Upper lobe of left lung (tissue), 6 donors: ENCODE measurements around the gene TIGD3. TPM values are rescaled to one million over a fixed set of nuclear protein-coding genes. Genes with fewer than 3 reads are reported as not detected.

ENCODE experiments used
- ATAC-seq, 2 donors: fragments of 200-7000 bp; cut with Tn5 transposase; one replicate each; pipeline ENCODE4 v1.9.1; 2022; ENCODE audit warnings: mild to moderate bottlenecking in 2 of 2, moderate library complexity in 2 of 2; ENCODE audit not compliant: low FRiP score in 2 of 2
- DNase-seq, 2 donors: peaks; one replicate each; pipeline ENCODE4 v3.0.0-alpha.2; 2019 to 2020
- H3K27ac ChIP-seq, 4 donors: fragments of 200-600 bp; sonication (generic); one replicate each; pipeline ENCODE4 v1.5.1; 2016 to 2019
- H3K27me3 ChIP-seq, 4 donors: fragments of 200-600 bp; sonication (generic); one replicate each; pipeline ENCODE4 v1.5.1; 2017 to 2019
- H3K36me3 ChIP-seq, 4 donors: fragments of 200-600 bp; sonication (generic); one replicate each; pipeline ENCODE4 v1.5.1; 2016 to 2019
- H3K4me1 ChIP-seq, 4 donors: fragments of 200-600 bp; sonication (generic); one replicate each; pipeline ENCODE4 v1.5.1; 2018 to 2019
- H3K4me3 ChIP-seq, 4 donors: fragments of 200-600 bp; sonication (generic); one replicate each; pipeline ENCODE4 v1.5.1; 2017 to 2019; ENCODE audit warnings: mild to moderate bottlenecking in 2 of 4, moderate library complexity in 1 of 4
- H3K9me3 ChIP-seq, 4 donors: fragments of 200-600 bp; sonication (generic); one replicate each; pipeline ENCODE4 v1.5.1; 2018 to 2019
- EP300 ChIP-seq, 4 donors: sonication (generic); formaldehyde crosslinking; IDR thresholded peaks; one replicate each; pipeline ENCODE4 v1.5.1; 2017; ENCODE audit warnings: antibody characterized with exemption in 4 of 4, control low read depth in 2 of 4
- POLR2A ChIP-seq, 4 donors: fragments of 450-650 bp; IDR thresholded peaks; one replicate each; pipeline ENCODE4 v1.5.1; 2016 to 2017; ENCODE audit warnings: antibody characterized with exemption in 4 of 4, mild to moderate bottlenecking in 2 of 4
- POLR2AphosphoS5 ChIP-seq, 2 donors: sonication (generic); formaldehyde crosslinking; IDR thresholded peaks; one replicate each; pipeline ENCODE4 v1.5.1; 2017; ENCODE audit warnings: antibody characterized with exemption in 2 of 2
- WGBS, 2 donors: methylation state at CpG; one replicate each; pipeline ENCODE4 v1.1.5; 2017 to 2018; 5-methylcytosine and 5-hydroxymethylcytosine counted together
- total RNA-seq, 6 donors: library from RNA; depleted of rRNA in 4 of 6; stranded (reverse); fragments of >200 nt in 4 of 6; gene quantifications; one replicate each; pipeline versions ENCODE4 v1.1.0 to v1.2.1, GENCODE V29; 2016 to 2021
- TF ChIP-seq, protein P1 (sequence below), 6 experiments: fragments of 450-650 bp in 4 of 6; fragments of 200-600 bp in 2 of 6; sonication (generic) in 2 of 6; IDR thresholded peaks; one replicate each; pipeline ENCODE4 v1.5.1; 2016 to 2019; ENCODE audit warnings: antibody characterized with exemption in 6 of 6
- donor health status: DM: no; HTN: no; CAD: no; lungs with moderate emphysema.
- donor health status: DM: no; HTN: yes; CAD: no; lungs with severe emphysema.

TIGD3 gene
- total RNA-seq, 6 donors from 2014 or later = 0.15 to 0.51 (median 0.35) TPM; not detected in 2

- Histone ChIP-seq H3K4me3 (no peak overlapping the region), H3K27ac (no peak overlapping the region), H3K36me3 (peaks cover 4 to 19% (median 11%) of the 10 kb centered on the region in 4 donors), H3K9me3 (no peaks in the 10 kb centered on the region), H3K4me1 (peaks cover 16 to 22% (median 21%) of the 10 kb centered on the region in 4 donors), H3K27me3 (no peaks in the 10 kb centered on the region)
- DNase-seq (no peak), ATAC-seq (no peak)
- TF ChIP-seq, protein P1, sequence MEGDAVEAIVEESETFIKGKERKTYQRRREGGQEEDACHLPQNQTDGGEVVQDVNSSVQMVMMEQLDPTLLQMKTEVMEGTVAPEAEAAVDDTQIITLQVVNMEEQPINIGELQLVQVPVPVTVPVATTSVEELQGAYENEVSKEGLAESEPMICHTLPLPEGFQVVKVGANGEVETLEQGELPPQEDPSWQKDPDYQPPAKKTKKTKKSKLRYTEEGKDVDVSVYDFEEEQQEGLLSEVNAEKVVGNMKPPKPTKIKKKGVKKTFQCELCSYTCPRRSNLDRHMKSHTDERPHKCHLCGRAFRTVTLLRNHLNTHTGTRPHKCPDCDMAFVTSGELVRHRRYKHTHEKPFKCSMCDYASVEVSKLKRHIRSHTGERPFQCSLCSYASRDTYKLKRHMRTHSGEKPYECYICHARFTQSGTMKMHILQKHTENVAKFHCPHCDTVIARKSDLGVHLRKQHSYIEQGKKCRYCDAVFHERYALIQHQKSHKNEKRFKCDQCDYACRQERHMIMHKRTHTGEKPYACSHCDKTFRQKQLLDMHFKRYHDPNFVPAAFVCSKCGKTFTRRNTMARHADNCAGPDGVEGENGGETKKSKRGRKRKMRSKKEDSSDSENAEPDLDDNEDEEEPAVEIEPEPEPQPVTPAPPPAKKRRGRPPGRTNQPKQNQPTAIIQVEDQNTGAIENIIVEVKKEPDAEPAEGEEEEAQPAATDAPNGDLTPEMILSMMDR (IDR thresholded peaks at IDR 0.05) = no peak
- TF ChIP-seq POLR2AphosphoS5 (IDR thresholded peaks at IDR 0.05) (no peak), EP300 (IDR thresholded peaks at IDR 0.05) (no peak), POLR2A (IDR thresholded peaks at IDR 0.05) (no peak)
- WGBS, 2 donors = 82 to 92% methylated on average over 16 to 29 of the region's 30 CpGs
Observed at GRCh38 chr11:65356394-65356972, 1.9 kb downstream of the TIGD3 start.

GRCh38 chr11:65357856-65358356 is 3.4 kb downstream of the TIGD3 start:
- no peak for DNase-seq
- Histone ChIP-seq H3K27ac (no peak overlapping the region), H3K9me3 (no peaks in the 10 kb centered on the region), H3K27me3 (no peaks in the 10 kb centered on the region), H3K4me3 (no peak overlapping the region), H3K36me3 (peaks cover 0 to 5% (median 0%) of the 10 kb centered on the region in 4 donors), H3K4me1 (peaks cover 16 to 22% (median 21%) of the 10 kb centered on the region in 4 donors)
- 72 to 73% methylated on average over 8 of the region's 8 CpGs for WGBS, 2 donors
- peak in 1 of 2 donors; percentile 0 for ATAC-seq
- TF ChIP-seq, protein P1 (IDR thresholded peaks at IDR 0.05) = no peak
- TF ChIP-seq POLR2AphosphoS5 (IDR thresholded peaks at IDR 0.05) = no peak
- no peak for TF ChIP-seq EP300 (IDR thresholded peaks at IDR 0.05)
- no peak for TF ChIP-seq POLR2A (IDR thresholded peaks at IDR 0.05)

GRCh38 chr11:65362320-65362931 is 7.9 kb downstream of the TIGD3 start:
- WGBS, 2 donors = 52 to 79% methylated on average over 10 of the region's 10 CpGs
- peak in 1 of 2 donors; percentile 74 for ATAC-seq
- TF ChIP-seq POLR2AphosphoS5 (IDR thresholded peaks at IDR 0.05) (no peak), EP300 (IDR thresholded peaks at IDR 0.05) (no peak)
- TF ChIP-seq, protein P1 (IDR thresholded peaks at IDR 0.05) = no peak
- Histone ChIP-seq H3K27ac (peak overlapping the region in 2 of 4 donors; percentile 65), H3K4me3 (no peak overlapping the region), H3K9me3 (no peaks in the 10 kb centered on the region), H3K27me3 (no peaks in the 10 kb centered on the region), H3K36me3 (no peaks in the 10 kb centered on the region), H3K4me1 (peaks cover 0 to 10% (median 5%) of the 10 kb centered on the region in 4 donors)
- no peak for DNase-seq

DNA sequence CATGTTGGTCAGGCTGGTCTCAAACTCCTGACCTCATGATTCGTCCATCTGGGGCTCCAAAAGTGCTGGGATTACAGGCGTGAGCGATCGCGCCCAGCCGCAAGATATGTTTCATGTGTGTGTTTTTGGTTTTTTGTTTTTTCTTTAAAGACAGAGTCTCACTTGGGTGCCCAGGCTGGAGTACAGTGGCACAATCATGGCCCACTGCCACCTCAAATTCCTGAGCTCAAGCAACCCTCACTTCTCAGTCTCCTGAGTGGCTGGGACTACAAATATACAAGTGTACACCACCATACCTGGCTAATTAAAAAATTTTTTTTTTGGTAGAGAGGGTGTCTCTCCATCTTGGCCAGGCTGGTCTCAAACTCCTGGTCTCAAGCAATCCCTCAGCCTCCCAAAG is 8.4 kb downstream of the TIGD3 start:
- Histone ChIP-seq H3K27ac (peak overlapping the region in 2 of 4 donors; percentile 65), H3K4me3 (no peak overlapping the region), H3K36me3 (no peaks in the 10 kb centered on the region), H3K4me1 (peaks cover 0 to 9% (median 5%) of the 10 kb centered on the region in 4 donors), H3K27me3 (no peaks in the 10 kb centered on the region), H3K9me3 (no peaks in the 10 kb centered on the region)
- WGBS, 2 donors = 92 to 95% methylated on average over 6 of the region's 6 CpGs
- ATAC-seq (no peak), DNase-seq (no peak)
- no peak for TF ChIP-seq POLR2AphosphoS5 (IDR thresholded peaks at IDR 0.05)
- no peak for TF ChIP-seq POLR2A (IDR thresholded peaks at IDR 0.05)
- TF ChIP-seq, protein P1 (IDR thresholded peaks at IDR 0.05) = no peak
- TF ChIP-seq EP300 (IDR thresholded peaks at IDR 0.05) = no peak
